HCT116 (cell line): ENCODE measurements around the gene ADCY6.

ENCODE experiments used
- CTCF ChIP-seq, 3 experiments: fragments of 200-600 bp in 1 of 3; sonication (generic) in 1 of 3; IDR thresholded peaks in 2 of 3; conservative IDR thresholded peaks in 1 of 3; 2 replicates each; pipeline ENCODE4 v1.5.1; 2012 to 2017; ENCODE audit warnings: low read depth in 2 of 3, low read length in 2 of 3, antibody characterized with exemption in 1 of 3, borderline replicate concordance in 1 of 3, control low read depth in 1 of 3, mild to moderate bottlenecking in 1 of 3, mixed read lengths in 1 of 3, mixed run types in 1 of 3, moderate library complexity in 1 of 3; ENCODE audit not compliant: insufficient read depth in 1 of 3
- POLR2A ChIP-seq: IDR thresholded peaks from 2 replicates; pipeline ENCODE4 v1.7.0; 2011; ENCODE audit warnings: borderline replicate concordance; ENCODE audit not compliant: insufficient read depth, insufficient read length; ENCODE audit errors: extremely low read depth

- TF ChIP-seq CTCF (IDR thresholded peaks at IDR 0.05 in 2 of 3, conservative IDR thresholded peaks at IDR 0.05 in 1 of 3; ENCODE audit: borderline replicate concordance in 1 of 3, insufficient read depth in 1 of 3, low read depth in 2 of 3, low read length in 2 of 3) = no peak
- TF ChIP-seq POLR2A = no peak
Measured at GRCh38 chr12:48750215-48750614, 38.7 kb downstream of the ADCY6 start.
